AG08396 (cell line): ENCODE measurements around the gene BPIFB3.

Experiments
- DNase-seq: peaks from one replicate; pipeline ENCODE4 v3.0.0; 2012; ENCODE audit warnings: low spot score, mixed read lengths

The BPIFB3 gene

DNA sequence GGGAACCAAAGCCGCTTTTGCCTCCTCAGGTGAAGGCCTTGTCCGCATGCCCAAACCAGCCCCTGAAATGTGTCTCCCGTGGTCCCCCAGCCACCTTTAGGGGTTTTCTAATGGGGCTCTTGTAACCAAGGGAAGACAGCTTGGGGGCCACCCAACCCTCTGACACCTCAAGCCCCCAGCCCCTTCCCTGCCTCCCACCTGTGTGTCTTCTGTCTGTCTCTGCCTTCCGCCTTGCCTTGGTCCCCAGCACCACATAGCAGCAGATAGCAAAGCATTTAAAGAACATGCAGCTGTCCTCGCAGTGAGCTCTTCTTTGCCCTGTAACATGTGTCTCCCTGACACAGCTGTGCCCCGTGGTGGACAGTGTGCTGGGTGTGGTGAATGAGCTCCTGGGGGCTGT lies 9.6 kb downstream of the BPIFB3 start:
- no peak for DNase-seq

DNA sequence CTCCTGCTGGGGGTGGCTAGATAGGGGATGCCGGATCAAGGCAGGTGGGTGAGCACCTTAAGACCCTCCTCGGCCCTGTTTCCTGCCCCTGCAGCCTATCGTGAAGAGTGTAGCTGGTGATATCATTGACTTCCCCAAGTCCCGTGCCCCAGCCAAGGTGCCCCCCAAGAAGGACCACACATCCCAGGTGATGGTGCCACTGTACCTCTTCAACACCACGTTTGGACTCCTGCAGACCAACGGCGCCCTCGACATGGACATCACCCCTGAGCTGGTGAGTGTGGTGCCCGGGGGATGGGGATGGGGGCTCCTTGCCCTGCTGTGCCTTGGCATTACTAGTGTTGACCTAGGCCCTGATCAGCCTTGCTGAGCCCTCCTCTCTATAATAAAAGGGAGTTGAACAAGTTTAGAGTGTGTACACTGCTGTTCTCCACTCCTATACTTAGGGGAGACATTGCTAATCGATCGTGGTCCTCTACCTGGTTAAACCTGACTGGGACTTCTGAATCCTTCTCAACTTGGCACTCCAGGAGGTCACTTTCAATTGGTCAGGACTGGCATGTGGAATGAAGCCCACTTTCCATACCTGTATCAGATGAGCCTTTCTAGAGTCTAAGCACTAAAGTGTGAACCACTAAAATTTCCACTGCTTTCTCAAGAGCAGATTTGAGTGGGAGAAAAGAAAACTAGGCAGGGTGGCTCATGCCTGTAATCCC lies 11.0 kb downstream of the BPIFB3 start:
- no peak for DNase-seq

DNA sequence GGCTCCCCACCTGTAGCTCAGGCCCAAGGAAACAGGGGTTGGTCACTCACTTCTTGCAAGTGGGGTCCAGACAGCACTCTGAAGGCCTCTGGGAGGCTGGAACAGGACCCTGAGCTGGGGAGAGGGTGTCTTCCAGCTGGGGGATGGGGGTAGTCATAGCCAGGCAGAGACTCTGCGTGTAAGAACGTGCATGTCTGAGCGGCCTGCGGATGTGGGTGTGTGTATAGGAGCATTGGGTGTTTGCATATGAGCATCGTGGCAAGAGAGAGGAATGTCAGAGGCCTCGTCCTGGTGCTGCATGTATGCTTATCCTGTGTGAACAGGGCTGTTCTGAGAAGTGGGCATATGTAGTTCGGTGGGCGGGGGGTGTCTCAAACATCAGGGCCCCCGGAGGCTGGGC lies 12.1 kb downstream of the BPIFB3 start:
- DNase-seq = no peak

DNA sequence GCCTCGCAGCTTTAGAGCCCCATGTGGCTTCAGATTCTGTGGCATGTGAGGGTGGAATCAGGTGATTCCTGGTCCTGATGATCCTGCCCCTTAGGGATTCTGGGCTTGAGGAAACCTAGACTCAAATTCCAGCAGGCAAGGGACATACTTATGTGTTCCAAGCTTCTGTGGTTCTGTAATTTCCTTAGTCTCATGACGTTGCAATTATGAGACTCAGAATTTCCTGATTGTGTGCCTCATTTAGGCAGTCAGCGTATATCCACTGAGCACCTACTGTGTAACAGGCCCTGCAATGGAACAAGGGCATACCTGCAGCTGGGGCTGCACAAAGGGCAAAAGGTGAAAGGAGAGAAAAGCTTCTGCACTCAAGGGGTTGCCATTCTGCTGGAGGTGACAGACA lies 14.1 kb downstream of the BPIFB3 start:
- no peak for DNase-seq

DNA sequence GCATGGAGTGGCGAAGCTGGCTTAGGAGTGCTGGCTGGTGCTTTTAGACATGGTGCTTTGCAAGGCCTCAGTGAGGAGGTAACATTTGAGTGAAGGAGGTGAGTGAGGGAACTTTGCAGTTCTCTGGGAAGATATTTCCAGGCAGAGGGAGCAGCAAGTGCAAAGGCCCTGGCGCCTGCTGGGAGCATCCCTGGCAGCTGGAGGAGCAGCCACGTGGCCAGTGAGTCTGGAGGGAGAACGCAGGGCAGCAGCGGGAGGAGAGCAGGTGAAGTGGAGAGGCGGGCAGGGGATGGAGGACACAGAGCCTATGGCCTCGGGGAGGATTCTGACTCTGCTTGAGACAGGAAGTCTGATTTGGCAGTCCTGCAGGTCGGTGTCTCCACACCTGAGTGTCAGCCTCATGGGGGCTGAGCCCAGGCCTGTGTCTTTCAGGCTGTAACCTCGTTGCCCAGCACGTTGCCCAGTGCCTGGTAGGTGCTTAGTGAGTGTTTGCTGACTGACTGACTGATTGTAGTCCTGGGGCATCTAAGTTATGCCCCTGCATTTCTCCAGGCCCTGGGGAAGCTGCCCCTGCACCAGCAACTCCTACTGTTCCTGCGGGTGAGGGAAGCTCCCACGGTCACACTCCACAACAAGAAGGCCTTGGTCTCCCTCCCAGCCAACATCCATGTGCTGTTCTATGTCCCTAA lies 14.7 kb downstream of the BPIFB3 start:
- DNase-seq = no peak

DNA sequence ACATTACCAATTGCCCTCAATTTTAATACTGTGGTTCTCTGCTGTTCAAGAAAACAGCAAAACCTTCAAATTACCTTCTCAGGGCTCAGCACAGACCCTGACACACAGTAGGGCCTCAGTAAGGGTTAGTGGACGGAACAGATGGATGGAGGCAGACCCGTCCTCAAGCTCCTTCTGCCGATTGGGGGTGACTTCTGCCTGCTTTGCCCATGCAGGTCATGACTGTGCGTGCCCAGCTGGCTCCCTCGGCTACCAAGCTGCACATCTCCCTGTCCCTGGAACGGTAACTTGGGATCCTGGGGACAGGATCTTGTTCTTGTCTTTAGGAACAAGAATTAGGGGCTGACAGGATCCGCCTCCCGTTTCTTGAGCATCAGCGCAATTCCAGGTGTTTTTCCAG lies 16.0 kb downstream of the BPIFB3 start:
- no peak for DNase-seq

DNA sequence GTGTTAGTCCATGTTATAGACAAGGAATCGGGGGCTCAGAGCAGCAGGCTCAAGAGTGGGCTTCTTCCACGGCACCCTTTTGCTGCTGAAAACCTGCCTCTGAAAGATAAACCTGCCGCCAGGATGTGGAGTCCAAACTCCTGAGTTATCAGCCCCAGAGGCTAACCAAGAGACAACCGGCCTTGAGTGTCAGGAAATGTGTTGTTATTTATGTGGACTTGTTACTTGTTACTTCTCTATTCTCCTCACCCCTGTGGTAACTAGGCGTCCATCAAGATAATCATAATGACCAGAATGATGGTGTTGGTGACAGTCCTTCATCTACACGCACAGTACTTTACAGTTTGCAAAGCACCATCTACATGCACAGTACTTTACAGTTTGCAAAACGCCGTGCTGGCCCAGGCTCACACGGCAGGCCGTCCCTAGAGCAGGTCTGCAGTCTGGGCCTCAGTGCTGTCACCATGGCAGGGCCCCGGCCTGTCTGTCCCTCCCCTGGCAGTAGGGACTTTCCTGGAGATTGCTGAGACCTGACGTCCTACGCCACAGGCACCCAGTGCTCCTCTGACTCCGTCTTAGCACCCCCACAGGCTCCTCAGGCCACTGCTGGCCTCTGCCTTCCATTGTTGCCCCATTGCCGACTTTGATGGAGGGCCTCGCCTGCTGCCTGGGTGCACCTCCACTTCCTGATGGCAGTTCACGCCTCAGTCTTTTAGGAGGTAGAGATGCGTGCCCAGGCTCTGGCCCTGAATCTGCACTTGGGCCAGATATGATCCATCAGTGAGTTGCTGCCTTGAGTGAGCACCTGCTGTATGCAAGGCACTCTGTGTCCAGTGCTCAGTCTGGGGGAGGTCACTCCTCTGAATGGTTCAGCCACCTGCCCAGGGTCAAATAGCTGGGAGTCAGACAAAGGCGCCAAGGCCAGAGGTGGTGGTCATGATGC lies 16.7 kb downstream of the BPIFB3 start:
- no peak for DNase-seq

DNA sequence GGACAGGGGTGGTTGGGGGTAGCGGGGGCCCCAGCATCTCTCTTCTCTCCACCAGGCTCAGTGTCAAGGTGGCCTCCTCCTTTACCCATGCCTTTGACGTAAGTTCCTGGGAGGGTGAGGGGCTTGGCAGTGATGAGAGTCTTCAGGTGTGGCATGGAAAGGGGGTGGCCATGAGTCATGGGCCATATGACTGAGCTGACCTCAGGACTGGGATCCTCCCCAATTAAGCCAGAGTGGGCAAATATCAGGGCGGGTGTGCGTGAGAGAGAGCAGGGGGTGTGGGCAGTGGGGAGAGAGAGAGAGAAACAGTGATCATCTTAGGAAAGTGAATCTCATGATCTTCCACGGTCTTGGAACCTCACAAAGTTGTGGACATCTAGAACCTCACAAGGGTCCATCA lies 17.5 kb downstream of the BPIFB3 start:
- DNase-seq = no peak

DNA sequence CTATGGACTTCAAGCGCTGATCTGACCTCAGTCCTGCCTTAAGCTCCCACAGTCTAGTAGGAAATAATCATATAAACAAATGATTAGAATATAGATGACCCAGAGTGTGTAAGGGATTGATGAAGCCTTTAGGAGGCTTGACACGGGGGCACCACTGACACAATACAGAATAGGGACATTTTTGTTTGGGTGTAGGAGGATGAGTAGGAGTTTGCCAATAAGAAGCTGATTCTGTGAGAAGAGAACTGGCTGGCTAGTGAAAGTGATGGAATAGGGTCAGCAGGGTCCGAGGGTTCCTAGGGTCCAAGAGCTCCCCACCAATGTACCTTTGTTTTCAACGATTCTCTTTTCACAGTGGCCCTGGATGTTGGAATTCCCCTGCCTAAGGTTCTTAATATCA lies 18.7 kb downstream of the BPIFB3 start:
- no peak for DNase-seq

DNA sequence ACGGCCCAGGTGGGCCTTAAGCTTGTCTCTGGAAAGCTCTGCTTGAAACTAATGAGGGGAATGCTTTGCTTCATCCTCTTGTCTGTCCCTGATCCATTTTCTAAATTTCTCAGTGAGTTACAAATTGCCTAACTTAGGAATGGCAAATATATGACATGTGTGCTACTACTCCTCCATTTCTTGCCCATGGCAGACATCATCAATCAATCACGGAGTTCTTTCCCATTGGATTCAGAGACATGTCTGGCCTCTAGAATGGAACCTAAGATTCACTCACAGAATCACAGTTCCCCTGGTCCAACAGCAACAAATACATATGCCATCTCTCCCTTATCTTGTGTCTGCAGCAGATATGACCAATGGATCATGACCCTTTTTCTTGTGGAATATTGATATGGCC lies 19.1 kb downstream of the BPIFB3 start:
- DNase-seq = no peak

DNA sequence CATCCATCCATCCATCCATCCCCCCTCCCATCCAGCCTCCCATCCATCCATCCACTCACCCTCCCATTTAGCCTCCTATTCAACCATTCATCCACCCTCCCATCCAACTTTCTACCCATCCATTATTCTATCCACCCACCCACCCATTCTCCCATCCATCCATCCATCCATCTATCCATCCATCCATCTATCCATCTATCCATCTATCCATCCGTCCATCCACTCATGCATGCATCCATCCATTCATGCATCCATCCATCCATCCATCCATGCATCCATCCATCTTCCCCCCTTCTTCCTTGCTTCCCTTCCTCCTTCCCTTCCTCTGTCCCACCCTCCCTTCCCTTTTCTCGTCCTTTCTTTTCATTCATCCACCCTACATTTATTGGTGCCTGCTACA lies 21.0 kb downstream of the BPIFB3 start:
- no peak for DNase-seq

DNA sequence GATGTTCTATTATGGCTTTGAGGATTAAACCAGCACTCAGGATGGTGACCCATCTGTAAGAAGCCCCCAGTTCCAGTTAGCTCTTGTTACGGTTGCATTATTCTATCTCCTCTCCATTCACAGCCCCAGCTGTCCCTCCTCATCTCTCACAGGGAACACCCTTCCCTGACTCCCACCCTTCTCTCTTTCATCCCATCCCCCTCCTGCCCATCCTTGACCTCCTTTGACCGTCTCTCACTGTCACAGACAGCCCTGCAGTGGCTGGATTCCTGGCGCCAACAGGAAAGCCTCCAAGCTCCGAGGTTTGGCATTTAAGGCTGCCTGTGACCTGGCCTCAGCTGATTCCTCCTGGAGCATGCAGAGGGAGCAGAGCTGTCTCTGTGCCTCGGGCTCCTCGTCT lies 21.6 kb downstream of the BPIFB3 start:
- no peak for DNase-seq

DNA sequence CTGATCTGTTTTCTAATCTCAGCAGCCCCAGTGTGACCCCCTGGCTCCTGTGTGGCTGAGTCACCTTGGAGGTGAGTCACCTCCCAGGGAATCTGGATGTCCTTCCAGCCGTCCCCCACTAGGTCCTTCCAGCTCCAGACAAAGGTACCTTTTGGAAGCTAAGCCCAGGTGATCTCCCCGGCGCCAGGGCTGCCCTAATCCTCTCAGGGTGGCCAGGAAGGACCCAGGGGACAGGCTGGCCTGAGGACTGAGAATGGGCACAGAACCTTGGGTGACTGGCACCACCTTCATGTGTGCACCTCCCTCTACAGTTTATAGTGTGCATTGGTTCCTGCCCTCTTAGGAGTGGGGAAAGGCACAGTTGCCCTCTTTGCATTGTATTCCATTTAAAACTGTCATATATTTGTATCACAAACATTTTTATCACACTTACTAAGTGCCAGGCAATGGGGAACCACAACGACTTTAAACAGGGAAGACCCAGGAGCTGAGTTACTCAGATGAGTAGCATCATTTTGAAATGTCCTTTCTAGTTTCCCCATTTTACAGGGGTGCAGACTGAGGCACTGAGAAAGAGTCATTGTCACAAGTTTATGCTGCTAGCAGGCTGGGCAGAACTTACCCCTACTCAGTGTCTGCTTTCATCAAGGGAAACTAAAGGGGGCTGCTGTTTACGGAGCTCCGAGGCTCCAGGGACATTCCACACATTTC lies 23.1 kb downstream of the BPIFB3 start:
- DNase-seq = no peak

DNA sequence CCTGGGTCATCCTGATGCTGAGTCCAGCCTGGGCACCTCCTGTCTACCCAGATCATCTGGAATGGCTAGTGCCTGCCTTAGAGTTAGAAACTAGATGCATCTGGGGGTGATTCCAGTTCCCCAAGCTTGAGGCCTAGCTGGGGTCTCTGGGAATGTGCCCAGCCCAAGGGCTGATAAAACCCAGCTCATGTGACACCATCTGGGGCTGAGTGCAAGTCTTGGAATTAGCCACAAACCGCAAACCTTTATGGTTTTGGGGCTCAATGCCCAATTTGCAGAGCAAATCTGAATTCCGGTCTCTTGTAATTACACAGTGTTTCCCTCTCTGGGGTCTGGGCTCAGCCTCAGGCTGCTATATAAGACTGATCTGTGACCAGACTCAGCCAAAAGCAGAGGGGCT lies 25.6 kb downstream of the BPIFB3 start, which contains the start of gene BPIFB4:
BPIFB4 (plus strand) TSS at position 385 of the 400 bp plus-strand sequence. CDS start 1,884 bp downstream, outside the sequence.
- DNase-seq = no peak

DNA sequence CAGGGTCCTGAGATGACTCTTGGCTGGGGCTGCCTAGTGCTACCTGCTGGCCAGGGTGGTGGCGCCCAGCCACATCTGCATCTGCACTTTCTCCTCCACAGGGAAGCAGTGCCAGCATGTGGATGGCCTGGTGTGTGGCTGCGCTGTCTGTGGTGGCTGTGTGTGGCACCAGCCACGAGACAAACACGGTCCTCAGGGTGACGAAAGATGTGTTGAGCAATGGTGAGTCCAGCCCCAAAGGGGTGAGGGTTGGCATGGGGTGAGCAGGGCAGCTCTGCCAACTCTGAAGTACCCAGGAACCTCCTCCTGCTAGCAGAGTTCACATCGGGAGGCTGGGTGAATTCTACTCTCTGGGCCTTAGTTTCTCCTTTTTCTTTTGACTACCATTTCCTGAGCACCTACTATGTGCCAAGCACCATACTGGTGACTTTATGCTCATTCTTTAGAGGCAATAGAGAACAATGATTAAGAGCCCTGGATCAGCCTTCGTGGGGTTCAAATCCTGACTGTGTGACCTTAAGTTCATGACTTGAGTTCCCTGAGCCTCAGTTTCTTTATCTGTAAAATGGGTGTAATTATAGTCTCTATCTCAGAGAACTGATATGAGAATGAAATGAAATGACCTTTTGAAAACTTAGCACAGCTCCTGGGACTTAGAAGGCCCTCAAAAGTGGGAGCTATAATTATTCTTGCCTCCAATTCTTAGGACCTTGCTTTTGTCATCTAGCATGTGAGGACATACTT lies 27.9 kb downstream of the BPIFB3 start:
- no peak for DNase-seq

DNA sequence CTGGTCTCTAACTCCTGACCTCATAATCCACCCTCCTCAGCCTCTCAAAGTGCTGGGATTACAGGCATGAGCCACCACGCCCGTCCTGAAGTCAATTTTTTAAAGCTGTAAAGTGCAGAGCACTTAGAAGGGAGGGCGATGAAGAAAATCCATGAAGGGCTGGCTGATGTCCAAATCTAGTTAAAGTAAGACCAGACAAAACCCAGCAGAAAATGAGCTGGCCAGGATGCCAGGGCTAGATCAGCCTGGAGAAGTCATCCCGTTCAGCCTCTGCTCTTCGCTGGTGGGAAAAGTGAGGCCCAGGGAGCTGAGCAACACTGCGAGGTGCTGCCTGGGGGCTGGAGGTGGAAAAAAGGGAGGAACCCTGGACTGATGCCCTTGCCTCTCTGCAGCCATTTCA lies 28.8 kb downstream of the BPIFB3 start:
- no peak for DNase-seq

DNA sequence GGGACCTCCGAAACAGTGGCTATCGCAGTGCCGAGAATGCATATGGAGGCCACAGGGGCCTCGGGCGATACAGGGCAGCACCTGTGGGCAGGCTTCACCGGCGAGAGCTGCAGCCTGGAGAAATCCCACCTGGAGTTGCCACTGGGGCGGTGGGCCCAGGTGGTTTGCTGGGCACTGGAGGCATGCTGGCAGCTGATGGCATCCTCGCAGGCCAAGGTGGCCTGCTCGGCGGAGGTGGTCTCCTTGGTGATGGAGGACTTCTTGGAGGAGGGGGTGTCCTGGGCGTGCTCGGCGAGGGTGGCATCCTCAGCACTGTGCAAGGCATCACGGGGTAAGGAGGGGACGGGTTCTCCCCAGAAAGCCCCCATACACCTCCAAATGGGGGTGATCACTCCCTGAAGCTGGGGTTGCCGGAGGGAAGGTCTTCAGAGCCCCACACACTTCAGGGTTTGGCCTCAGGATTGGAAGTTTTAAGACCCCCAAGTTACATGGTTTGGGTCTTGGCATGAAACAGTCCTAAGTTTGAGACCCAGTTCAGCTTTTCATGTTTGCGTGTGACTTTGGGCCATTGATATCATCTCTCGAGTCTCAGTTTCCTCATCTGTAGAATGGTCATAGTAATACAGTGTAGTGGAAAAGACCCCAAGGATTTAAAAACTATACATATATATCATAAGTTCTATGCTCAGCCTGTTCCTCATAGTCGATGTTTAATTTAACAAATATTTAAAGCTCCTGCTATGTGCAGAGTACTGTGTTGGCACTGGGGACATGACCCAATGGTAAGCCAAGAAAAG lies 30.0 kb downstream of the BPIFB3 start:
- DNase-seq = no peak

DNA sequence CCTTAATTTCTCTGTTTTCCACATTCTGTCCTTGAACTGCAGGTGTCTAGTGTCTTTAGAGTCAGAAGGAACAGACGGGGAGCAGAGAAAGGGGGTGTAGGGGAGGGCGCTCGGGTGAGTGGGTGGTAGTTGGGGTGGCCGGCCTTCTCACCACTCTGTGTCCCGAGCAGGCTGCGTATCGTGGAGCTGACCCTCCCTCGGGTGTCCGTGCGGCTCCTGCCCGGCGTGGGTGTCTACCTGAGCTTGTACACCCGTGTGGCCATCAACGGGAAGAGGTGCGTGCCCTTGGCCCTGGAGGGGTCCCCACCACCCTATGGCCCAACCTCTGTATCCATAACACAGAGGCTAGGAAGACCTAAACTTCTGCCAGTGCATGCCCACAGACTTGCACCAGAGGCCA lies 31.0 kb downstream of the BPIFB3 start:
- DNase-seq = no peak

DNA sequence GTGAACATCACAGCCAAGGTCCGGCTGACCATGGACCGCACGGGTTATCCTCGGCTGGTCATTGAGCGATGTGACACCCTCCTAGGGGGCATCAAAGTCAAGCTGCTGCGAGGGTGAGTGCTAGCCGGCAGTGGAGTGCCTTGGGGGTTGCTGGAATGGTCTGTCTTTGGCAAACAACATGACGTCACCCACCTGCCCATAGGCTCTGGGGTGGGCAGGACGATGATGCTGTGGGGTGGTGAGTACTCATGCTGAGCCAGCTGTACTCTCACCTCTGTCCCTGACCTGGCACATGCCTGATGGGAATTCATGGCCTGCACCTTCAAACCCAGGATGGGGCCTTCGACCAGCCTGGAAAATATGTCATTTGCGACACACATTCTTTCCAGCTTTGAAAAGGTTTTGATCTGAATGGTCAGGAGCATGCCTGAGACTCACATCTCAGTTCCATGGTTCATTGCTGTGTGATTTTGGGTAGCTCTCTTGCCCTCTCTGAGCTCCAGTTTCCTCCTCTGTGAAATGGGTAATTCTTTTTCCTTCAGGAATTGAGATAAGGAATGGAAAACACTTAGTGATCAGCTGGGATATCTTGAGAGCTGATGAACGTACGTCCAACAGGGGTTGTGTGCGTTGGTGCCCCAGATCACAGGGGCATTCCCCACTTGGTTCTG lies 32.5 kb downstream of the BPIFB3 start:
- DNase-seq = no peak

DNA sequence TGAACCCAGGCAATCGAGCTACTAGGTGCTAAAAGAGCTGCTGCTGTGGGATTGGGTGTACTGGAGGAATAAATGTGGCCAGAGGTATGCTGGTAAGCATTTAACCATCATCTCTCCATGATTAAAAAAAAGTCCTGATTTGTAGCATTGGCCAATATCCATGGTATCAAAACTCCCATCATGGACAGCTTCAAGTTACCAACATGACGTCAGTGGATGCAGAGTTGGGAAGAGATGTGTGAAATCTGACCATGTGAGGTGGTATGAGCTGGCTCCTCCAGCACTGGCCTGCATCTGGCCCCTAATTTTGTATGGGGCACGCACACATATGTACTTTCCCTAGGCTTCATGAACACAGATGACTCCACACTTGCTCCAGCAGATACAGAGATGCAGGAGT lies 37.4 kb downstream of the BPIFB3 start:
- DNase-seq = no peak
